Endodermal cell (in vitro differentiated cells): ENCODE results near the gene RBKS. TPM values are rescaled to one million over a fixed set of nuclear protein-coding genes. Genes with fewer than 3 reads are reported as not detected.

Source experiments
- DNase-seq: peaks from one replicate; pipeline ENCODE4 v3.0.0-alpha.2; 2017
- H3K27ac ChIP-seq: 2 replicates; pipeline ENCODE4 v1.5.1; 2013; ENCODE audit warnings: mild to moderate bottlenecking, low read depth, low read length, moderate library complexity
- H3K27me3 ChIP-seq: 2 replicates; pipeline ENCODE4 v1.6.1; 2013; ENCODE audit warnings: mild to moderate bottlenecking, low read length, moderate library complexity; ENCODE audit not compliant: insufficient read depth, control insufficient read depth, poor library complexity, severe bottlenecking
- H3K36me3 ChIP-seq: 2 replicates; pipeline ENCODE4 v1.7.0; 2013; ENCODE audit warnings: mild to moderate bottlenecking, low read length, moderate library complexity; ENCODE audit not compliant: control insufficient read depth, insufficient read depth
- H3K4me1 ChIP-seq: one replicate; pipeline ENCODE4 v1.7.0; 2013; ENCODE audit warnings: low read length; ENCODE audit not compliant: control insufficient read depth, insufficient read depth
- H3K4me3 ChIP-seq: 2 replicates; pipeline ENCODE4 v1.5.1; 2013; ENCODE audit warnings: mild to moderate bottlenecking, low read length, moderate library complexity
- H3K9ac ChIP-seq: 2 replicates; pipeline ENCODE4 v1.6.1; 2013; ENCODE audit warnings: mild to moderate bottlenecking, low read length, moderate library complexity; ENCODE audit not compliant: poor library complexity, severe bottlenecking; ENCODE audit errors: extremely low read depth
- H3K9me3 ChIP-seq: 2 replicates; pipeline ENCODE4 v1.6.1; 2013; ENCODE audit warnings: mild to moderate bottlenecking, low read length, moderate library complexity; ENCODE audit not compliant: control insufficient read depth
- H3K27ac Mint-ChIP-seq: 2 replicates; pipeline ENCODE4 v1.8.0; 2020; ENCODE audit warnings: mixed read lengths
- H3K27me3 Mint-ChIP-seq: 2 replicates; pipeline ENCODE4 v1.8.0; 2021; ENCODE audit warnings: mild to moderate bottlenecking, mixed read lengths; ENCODE audit not compliant: insufficient read depth
- H3K36me3 Mint-ChIP-seq: 2 replicates; pipeline ENCODE4 v1.8.0; 2020; ENCODE audit warnings: low read depth, mixed read lengths
- H3K4me1 Mint-ChIP-seq: 2 replicates; pipeline ENCODE4 v1.8.0; 2020; ENCODE audit warnings: mixed read lengths
- H3K4me3 Mint-ChIP-seq: 2 replicates; pipeline ENCODE4 v1.8.0; 2020; ENCODE audit warnings: mild to moderate bottlenecking, moderate library complexity, mixed read lengths
- H3K9me3 Mint-ChIP-seq: 2 replicates; pipeline ENCODE4 v1.8.0; 2020; ENCODE audit warnings: mild to moderate bottlenecking, mixed read lengths
- WGBS, 2 experiments: methylation state at CpG; one replicate each; pipeline versions ENCODE4 v1.1.5 to v1.1.7; 2013; ENCODE audit warnings: missing lambda C conversion rate in 2 of 2, mixed read lengths in 1 of 2; ENCODE audit not compliant: insufficient coverage in 1 of 2, insufficient read length in 1 of 2; 5-methylcytosine and 5-hydroxymethylcytosine counted together
- total RNA-seq, 2 donors: library from RNA; stranded (reverse); fragmentation: NEBNext Ultra II Directional in 1 of 2; extraction: Animal tissue kit (Norgen Biotek cat#: 25700) in 1 of 2; gene quantifications; 2 replicates in 1 of 2; 3 replicates in 1 of 2; pipeline ENCODE4 v1.2.1, GENCODE V29; 2021
- TF ChIP-seq, protein P1 (sequence below): fragments of 200-600 bp; sonication (generic); conservative IDR thresholded peaks from 2 replicates; pipeline ENCODE4 v1.5.0; 2021; ENCODE audit warnings: antibody characterized with exemption, mild to moderate bottlenecking

RBKS gene
- total RNA-seq, 2 donors from 2014 or later = 4.4 to 4.9 TPM

DNA sequence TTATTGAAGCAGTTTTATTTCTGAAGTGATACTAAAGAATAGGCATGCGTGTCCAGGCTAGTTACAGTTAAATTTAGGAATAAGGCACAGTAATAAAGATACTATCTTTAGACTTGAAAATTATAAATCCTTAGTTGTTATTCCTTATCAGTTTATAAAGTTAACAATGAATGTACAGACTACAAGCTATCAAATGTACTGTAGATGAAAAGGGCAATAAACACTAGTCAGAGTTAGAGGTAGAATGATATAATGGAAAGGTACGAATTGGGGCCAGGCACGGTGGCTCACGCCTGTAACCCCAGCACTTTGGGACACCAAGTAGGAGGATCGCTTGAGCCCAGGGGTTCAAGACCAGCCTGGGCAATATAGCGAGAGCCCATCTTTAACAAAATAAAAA is 3.9 kb downstream of the RBKS start:
- 83 to 89% methylated on average over 3 to 5 of the region's 6 CpGs for WGBS, 2 experiments
- H3K36me3 Mint-ChIP-seq = no peaks in the 10 kb centered on the region
- DNase-seq = no peak

DNA sequence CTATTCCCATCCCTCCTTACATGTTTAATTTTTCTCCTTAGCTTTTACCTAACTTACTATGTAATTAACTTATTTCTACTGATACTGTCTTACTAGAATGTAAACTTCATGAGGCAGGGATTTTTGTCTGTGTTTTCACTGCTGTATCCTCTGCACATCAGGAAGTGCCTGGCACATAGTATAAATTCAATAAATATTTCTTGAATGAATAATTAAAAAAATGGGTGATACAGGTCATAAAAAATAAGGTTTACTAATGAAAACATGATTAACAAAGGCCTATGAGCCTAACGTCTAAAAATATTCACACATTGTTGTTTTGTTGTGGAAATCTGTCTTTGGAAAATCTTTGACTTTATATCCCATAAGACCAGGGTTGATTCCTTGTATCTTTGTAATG is 4.5 kb downstream of the RBKS start:
- no peaks in the 10 kb centered on the region for H3K36me3 Mint-ChIP-seq
- no peak overlapping the region for H3K4me3 ChIP-seq
- no peak overlapping the region for H3K27ac ChIP-seq
- peaks cover 5% of the 10 kb centered on the region for H3K4me1 Mint-ChIP-seq
- peaks cover 7% of the 10 kb centered on the region for H3K9me3 Mint-ChIP-seq
- H3K9ac ChIP-seq = no peak overlapping the region
- no peak overlapping the region for H3K4me3 Mint-ChIP-seq
- DNase-seq = no peak
- H3K27me3 ChIP-seq = no peaks in the 10 kb centered on the region
- no peaks in the 10 kb centered on the region for H3K27me3 Mint-ChIP-seq
- peaks cover 7% of the 10 kb centered on the region for H3K9me3 ChIP-seq
- no peaks in the 10 kb centered on the region for H3K36me3 ChIP-seq
- H3K4me1 ChIP-seq = no peaks in the 10 kb centered on the region
- 94% methylated on average over 1 of the region's 1 CpG; no CpG with 5 or more reads in 1 of the 2 experiments for WGBS, 2 experiments
- TF ChIP-seq, protein P1, sequence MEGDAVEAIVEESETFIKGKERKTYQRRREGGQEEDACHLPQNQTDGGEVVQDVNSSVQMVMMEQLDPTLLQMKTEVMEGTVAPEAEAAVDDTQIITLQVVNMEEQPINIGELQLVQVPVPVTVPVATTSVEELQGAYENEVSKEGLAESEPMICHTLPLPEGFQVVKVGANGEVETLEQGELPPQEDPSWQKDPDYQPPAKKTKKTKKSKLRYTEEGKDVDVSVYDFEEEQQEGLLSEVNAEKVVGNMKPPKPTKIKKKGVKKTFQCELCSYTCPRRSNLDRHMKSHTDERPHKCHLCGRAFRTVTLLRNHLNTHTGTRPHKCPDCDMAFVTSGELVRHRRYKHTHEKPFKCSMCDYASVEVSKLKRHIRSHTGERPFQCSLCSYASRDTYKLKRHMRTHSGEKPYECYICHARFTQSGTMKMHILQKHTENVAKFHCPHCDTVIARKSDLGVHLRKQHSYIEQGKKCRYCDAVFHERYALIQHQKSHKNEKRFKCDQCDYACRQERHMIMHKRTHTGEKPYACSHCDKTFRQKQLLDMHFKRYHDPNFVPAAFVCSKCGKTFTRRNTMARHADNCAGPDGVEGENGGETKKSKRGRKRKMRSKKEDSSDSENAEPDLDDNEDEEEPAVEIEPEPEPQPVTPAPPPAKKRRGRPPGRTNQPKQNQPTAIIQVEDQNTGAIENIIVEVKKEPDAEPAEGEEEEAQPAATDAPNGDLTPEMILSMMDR = no peak
- no peak overlapping the region for H3K27ac Mint-ChIP-seq

More for the DNA sequence above, 3.9 kb downstream of the RBKS start:
- TF ChIP-seq, protein P1 = no peak
- Histone ChIP-seq H3K36me3 (no peaks in the 10 kb centered on the region), H3K4me1 (no peaks in the 10 kb centered on the region), H3K9me3 (peaks cover 7% of the 10 kb centered on the region), H3K27ac (no peak overlapping the region), H3K27me3 (no peaks in the 10 kb centered on the region), H3K4me3 (no peak overlapping the region), H3K9ac (no peak overlapping the region)
- H3K27me3 Mint-ChIP-seq = no peaks in the 10 kb centered on the region
- no peak overlapping the region for H3K27ac Mint-ChIP-seq
- H3K4me3 Mint-ChIP-seq = no peak overlapping the region
- peaks cover 5% of the 10 kb centered on the region for H3K4me1 Mint-ChIP-seq
- peaks cover 7% of the 10 kb centered on the region for H3K9me3 Mint-ChIP-seq

DNA sequence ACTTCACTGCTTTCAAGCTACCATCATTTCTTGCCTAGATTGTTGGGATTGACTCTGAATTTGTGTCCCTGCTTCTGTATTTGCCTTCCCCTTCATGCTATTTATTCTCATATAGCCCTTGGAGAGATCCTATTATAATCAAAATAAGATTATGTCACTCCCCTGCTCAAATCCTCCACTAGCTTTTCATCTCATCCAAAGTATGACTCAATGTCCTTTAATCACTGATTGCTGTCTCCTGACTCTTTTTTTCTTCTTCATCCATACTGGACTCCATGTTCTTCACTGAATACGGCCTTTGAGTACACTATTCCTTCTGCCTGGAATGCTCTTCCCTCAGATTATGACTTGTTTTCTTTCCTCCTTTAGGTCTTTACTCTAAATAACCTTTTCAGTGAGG is 5.0 kb downstream of the RBKS start:
- H3K4me1 ChIP-seq = no peaks in the 10 kb centered on the region
- TF ChIP-seq, protein P1 = no peak
- H3K27me3 ChIP-seq = no peaks in the 10 kb centered on the region
- no peak for DNase-seq
- Mint-ChIP-seq H3K4me1 (peaks cover 5% of the 10 kb centered on the region), H3K4me3 (no peak overlapping the region), H3K27me3 (peaks cover 4% of the 10 kb centered on the region), H3K27ac (no peak overlapping the region), H3K36me3 (no peaks in the 10 kb centered on the region), H3K9me3 (peaks cover 7% of the 10 kb centered on the region)
- no peaks in the 10 kb centered on the region for H3K36me3 ChIP-seq
- H3K27ac ChIP-seq = no peak overlapping the region
- 90 to 95% methylated on average over 1 of the region's 1 CpG for WGBS, 2 experiments
- no peak overlapping the region for H3K4me3 ChIP-seq
- peaks cover 7% of the 10 kb centered on the region for H3K9me3 ChIP-seq
- no peak overlapping the region for H3K9ac ChIP-seq
